Panc1 (cell line): ENCODE measurements around the gene BCL11B. TPM values are rescaled to one million over a fixed set of nuclear protein-coding genes. Genes with fewer than 3 reads are reported as not detected.
"Not testable (repeated sequence)": the region's sequence is repeated elsewhere in the genome, so short reads cannot be mapped to it uniquely, and the experiment has no call there.

Experiments used
- ATAC-seq: fragments of 200-7000 bp; cut with Tn5 transposase; 2 replicates; pipeline ENCODE4 v1.9.1; 2020; ENCODE audit warnings: mild to moderate bottlenecking, moderate library complexity
- BruUV-seq: library from RNA; stranded (reverse); fragments of 400-500 nt; replicated peaks from 2 replicates; lab custom pipeline; 2021; lab: Mats Ljungman, UMichigan
- CTCF ChIA-PET: fragments of 300-600 bp; sonication (Branson Sonifier 250); formaldehyde crosslinking; loops from one replicate; lab custom pipeline; 2022; ENCODE audit warnings: antibody characterized with exemption; lab: Charles Lee
- POLR2A ChIA-PET: fragments of 300-600 bp; sonication (Branson Sonifier 250); formaldehyde crosslinking; loops from one replicate; lab custom pipeline; 2022; ENCODE audit warnings: antibody characterized with exemption; lab: Charles Lee
- DNase-seq: peaks from one replicate; pipeline ENCODE4 v3.0.0-alpha.2; 2010; ENCODE audit warnings: low read depth, low spot score
- H3K27ac ChIP-seq: 2 replicates; pipeline ENCODE4 v1.5.1; 2011; ENCODE audit warnings: mild to moderate bottlenecking, low read length, inconsistent platforms
- H3K27me3 ChIP-seq: fragments of 200-500 bp; sonication (Bioruptor generic); 2 replicates; pipeline ENCODE4 v1.6.0; 2014; ENCODE audit warnings: low read length, inconsistent platforms; ENCODE audit not compliant: control insufficient read depth, insufficient read depth
- H3K36me3 ChIP-seq: fragments of 200-500 bp; sonication (Bioruptor generic); 2 replicates; pipeline ENCODE4 v1.5.1; 2014; ENCODE audit warnings: inconsistent platforms, mild to moderate bottlenecking, low read length, moderate library complexity; ENCODE audit not compliant: control insufficient read depth, insufficient read depth
- H3K4me1 ChIP-seq: 2 replicates; pipeline ENCODE4 v1.5.1; 2011; ENCODE audit warnings: inconsistent platforms, mild to moderate bottlenecking, low read length, moderate library complexity; ENCODE audit not compliant: control insufficient read depth, insufficient read depth
- H3K4me3 ChIP-seq, 2 experiments: 2 replicates each; pipeline ENCODE4 v1.5.1; 2011 to 2012; ENCODE audit warnings: low read depth in 2 of 2, low read length in 2 of 2, mild to moderate bottlenecking in 2 of 2, inconsistent platforms in 1 of 2, moderate library complexity in 1 of 2
- H3K9me3 ChIP-seq: fragments of 200-500 bp; sonication (Bioruptor generic); 2 replicates; pipeline ENCODE4 v1.5.1; 2014; ENCODE audit warnings: low read depth, mild to moderate bottlenecking, inconsistent platforms, low read length, moderate library complexity; ENCODE audit not compliant: control insufficient read depth, insufficient read depth
- POLR2AphosphoS5 ChIP-seq: IDR thresholded peaks from 2 replicates; pipeline ENCODE4 v1.6.1; 2012; ENCODE audit warnings: mild to moderate bottlenecking, low read depth, low read length, moderate library complexity
- REST ChIP-seq, 2 experiments: IDR thresholded peaks; 2 replicates each; pipeline ENCODE4 v1.6.1; 2011 to 2012; ENCODE audit warnings: low read depth in 2 of 2, control low read depth in 1 of 2, low read length in 1 of 2, mild to moderate bottlenecking in 1 of 2, moderate library complexity in 1 of 2; ENCODE audit not compliant: insufficient read depth in 1 of 2
- SIN3A ChIP-seq: IDR thresholded peaks from 2 replicates; pipeline ENCODE4 v1.6.1; 2012; ENCODE audit warnings: low read depth, mild to moderate bottlenecking, low read length, moderate library complexity, borderline replicate concordance; ENCODE audit not compliant: insufficient read depth
- TCF7L2 ChIP-seq: IDR thresholded peaks from 2 replicates; pipeline ENCODE4 v1.6.1; 2011; ENCODE audit warnings: mild to moderate bottlenecking, low read depth, low read length, inconsistent platforms
- in situ Hi-C: cut with HindIII; loops from 2 replicates; pipeline ENCODE4 v1.10.0; 2016; ENCODE audit warnings: low sequenced_read_pairs, low pct_unique_long_range_greater_than_20kb
- intact Hi-C: fragments of 100-400 bp; cut with micrococcal nuclease; formaldehyde crosslinking; loops from one replicate; pipeline ENCODE4 v1.10.0; 2022; ENCODE audit not compliant: unreplicated experiment
- total RNA-seq: library from RNA; stranded (reverse); gene quantifications from one replicate; pipeline ENCODE4 v1.2.1, GENCODE V29; 2021; ENCODE audit not compliant: unreplicated experiment
- TF ChIP-seq, protein P1 (sequence below): fragments of 450-650 bp; IDR thresholded peaks from 2 replicates; pipeline ENCODE4 v1.5.1; 2017; ENCODE audit warnings: mild to moderate bottlenecking

BCL11B gene
- total RNA-seq, 1 experiment from 2014 or later, result 0.23 TPM

DNA sequence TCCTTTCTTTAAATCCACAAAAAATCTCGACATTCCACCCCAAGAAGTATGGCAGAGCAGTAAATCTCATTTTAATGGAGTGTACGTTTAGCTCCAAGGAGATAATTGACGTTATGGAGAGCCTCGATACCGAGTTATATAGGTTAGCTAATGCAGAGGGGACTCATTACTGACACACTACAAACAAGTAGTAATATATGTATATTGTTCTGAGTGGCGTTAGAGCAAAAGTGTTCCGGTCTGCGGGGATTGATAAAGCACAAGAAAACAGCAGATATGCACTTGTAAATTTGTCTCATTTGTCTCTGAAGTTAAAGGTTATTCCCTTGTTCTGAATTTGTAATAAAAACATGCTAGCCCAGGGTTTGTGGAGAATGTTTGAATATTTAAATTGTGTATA, 84.1 kb downstream of the BCL11B start:
- H3K36me3 ChIP-seq, result no peaks in the 10 kb centered on the region
- ChIA-PET CTCF (interaction anchor here (0.7 kb wide), 1 partner anchor 138 kb away, joined by 3 read pairs; no protein-coding TSS in a partner anchor), POLR2A (no interaction called here)
- H3K27ac ChIP-seq, result no peak overlapping the region
- TF ChIP-seq REST (IDR thresholded peaks at IDR 0.05; ENCODE audit: insufficient read depth in 1 of 2, low read depth in 2 of 2, low read length in 1 of 2) (no peak), POLR2AphosphoS5 (no peak), SIN3A (no peak), TCF7L2 (no peak)
- TF ChIP-seq, protein P1, sequence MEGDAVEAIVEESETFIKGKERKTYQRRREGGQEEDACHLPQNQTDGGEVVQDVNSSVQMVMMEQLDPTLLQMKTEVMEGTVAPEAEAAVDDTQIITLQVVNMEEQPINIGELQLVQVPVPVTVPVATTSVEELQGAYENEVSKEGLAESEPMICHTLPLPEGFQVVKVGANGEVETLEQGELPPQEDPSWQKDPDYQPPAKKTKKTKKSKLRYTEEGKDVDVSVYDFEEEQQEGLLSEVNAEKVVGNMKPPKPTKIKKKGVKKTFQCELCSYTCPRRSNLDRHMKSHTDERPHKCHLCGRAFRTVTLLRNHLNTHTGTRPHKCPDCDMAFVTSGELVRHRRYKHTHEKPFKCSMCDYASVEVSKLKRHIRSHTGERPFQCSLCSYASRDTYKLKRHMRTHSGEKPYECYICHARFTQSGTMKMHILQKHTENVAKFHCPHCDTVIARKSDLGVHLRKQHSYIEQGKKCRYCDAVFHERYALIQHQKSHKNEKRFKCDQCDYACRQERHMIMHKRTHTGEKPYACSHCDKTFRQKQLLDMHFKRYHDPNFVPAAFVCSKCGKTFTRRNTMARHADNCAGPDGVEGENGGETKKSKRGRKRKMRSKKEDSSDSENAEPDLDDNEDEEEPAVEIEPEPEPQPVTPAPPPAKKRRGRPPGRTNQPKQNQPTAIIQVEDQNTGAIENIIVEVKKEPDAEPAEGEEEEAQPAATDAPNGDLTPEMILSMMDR, result no peak
- intact Hi-C loops, result no loop called here
- peaks cover 4% of the 10 kb centered on the region; the same call in 1 of the 2 replicates for H3K4me1 ChIP-seq
- no peak for ATAC-seq
- no peaks in the 10 kb centered on the region for H3K9me3 ChIP-seq
- no peak overlapping the region for H3K4me3 ChIP-seq
- no peak for DNase-seq
- no peaks in the 10 kb centered on the region for H3K27me3 ChIP-seq
- no TSS peak for BruUV-seq
- in situ Hi-C loops, result no loop called here

DNA sequence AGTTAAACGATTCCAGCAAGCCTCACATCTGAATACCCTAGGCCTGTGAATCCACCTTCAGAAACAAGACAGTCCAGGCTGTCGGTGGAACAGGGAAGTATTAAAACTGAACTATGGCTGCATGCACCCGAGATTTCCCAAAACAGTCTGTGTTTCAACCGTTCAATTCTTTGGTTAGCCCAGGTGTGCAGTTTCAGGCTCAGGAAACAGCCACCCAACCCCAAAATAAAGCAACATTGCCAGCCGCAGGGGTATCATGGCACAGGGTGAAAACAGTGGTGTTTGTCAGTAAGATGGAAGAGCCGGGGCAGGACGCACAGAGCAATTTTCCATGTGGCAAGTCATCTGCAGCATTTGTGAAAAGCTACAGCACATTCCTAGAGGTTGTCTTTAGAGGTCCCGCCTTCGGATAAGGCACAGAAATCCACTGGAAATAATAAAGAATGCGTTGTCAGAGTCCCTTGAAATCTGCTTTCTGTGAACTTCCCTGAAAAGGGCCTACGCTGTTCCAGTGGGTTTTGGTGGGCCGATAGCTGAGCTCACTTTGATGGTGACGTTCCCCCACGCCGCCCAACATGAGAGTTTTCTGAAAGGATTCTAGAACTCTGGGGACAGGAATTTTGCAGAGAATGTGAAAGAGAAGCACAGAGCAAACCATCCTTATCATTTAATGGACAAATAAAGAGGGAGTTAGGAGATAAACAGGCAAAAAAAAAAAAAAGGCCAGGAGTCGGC, 84.9 kb downstream of the BCL11B start:
- intact Hi-C loops, result no loop called here
- Histone ChIP-seq H3K27me3 (no peaks in the 10 kb centered on the region), H3K9me3 (no peaks in the 10 kb centered on the region), H3K27ac (no peak overlapping the region), H3K4me1 (peaks cover 4% of the 10 kb centered on the region; the same call in 1 of the 2 replicates), H3K4me3 (no peak overlapping the region), H3K36me3 (no peaks in the 10 kb centered on the region)
- CTCF ChIA-PET, result interaction anchor here (0.7 kb wide), 1 partner anchor 138 kb away, joined by 3 read pairs; no protein-coding TSS in a partner anchor
- TF ChIP-seq, protein P1, result no peak
- no peak for TF ChIP-seq POLR2AphosphoS5
- TF ChIP-seq REST (IDR thresholded peaks at IDR 0.05; ENCODE audit: insufficient read depth in 1 of 2, low read depth in 2 of 2, low read length in 1 of 2), result no peak
- TF ChIP-seq TCF7L2, result no peak
- TF ChIP-seq SIN3A, result no peak
- in situ Hi-C loops, result no loop called here
- DNase-seq (no peak), ATAC-seq (no peak)
- BruUV-seq, result no TSS peak
- POLR2A ChIA-PET, result no interaction called here

- BruUV-seq, H3K4me1 ChIP-seq, ATAC-seq, CTCF ChIA-PET, intact Hi-C loops, H3K4me3 ChIP-seq, H3K27me3 ChIP-seq, H3K36me3 ChIP-seq, DNase-seq, POLR2A ChIA-PET, in situ Hi-C loops, H3K27ac ChIP-seq, H3K9me3 ChIP-seq: not testable (repeated sequence)
Observed at GRCh38 chr14:99186336-99186735, 85.7 kb downstream of the BCL11B start.
